ENCODE results near the gene GNG13.
"Not testable (repeated sequence)": the region's sequence is repeated elsewhere in the genome, so short reads cannot be mapped to it uniquely, and the experiment has no call there.

GNG13 gene

GRCh38 chr16:766820-767640, 33.5 kb downstream of the GNG13 start:
- Histone ChIP-seq H3K4me3 (no peak overlapping the region), H3K27ac (no peak overlapping the region)

DNA sequence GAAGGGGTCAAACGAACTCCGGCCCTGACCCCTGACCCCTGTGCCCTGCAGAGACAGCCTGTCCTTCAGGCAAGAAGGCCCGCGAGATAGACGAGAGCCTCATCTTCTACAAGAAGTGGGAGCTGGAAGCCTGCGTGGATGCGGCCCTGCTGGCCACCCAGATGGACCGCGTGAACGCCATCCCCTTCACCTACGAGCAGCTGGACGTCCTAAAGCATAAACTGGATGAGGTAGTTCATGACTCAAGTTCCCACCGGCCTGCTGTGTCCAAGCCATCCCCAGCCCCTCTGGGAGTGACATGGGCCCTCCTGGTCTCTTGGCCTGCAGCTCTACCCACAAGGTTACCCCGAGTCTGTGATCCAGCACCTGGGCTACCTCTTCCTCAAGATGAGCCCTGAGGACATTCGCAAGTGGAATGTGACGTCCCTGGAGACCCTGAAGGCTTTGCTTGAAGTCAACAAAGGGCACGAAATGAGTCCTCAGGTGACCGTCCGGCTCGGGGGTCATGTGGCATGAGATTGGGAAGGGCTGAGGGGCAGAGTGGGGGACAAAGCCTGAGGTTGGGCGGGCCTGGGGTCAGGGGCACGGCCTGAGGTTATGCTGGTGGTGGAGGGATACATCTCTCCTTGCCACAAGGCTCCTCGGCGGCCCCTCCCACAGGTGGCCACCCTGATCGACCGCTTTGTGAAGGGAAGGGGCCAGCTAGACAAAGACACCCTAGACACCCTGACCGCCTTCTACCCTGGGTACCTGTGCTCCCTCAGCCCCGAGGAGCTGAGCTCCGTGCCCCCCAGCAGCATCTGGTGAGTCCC, 34.3 kb downstream of the GNG13 start:
- no peak overlapping the region for H3K27ac ChIP-seq
- no peak overlapping the region for H3K4me3 ChIP-seq

- no peak overlapping the region for H3K27ac ChIP-seq
Observed at GRCh38 chr16:765488-765865, 35.1 kb downstream of the GNG13 start.

GRCh38 chr16:764848-765487, 35.6 kb downstream of the GNG13 start:
- Histone ChIP-seq H3K4me3 (no peak overlapping the region), H3K27ac (no peak overlapping the region)

More at GRCh38 chr16:765488-765865, 35.1 kb downstream of the GNG13 start:
- no peak overlapping the region for H3K4me3 ChIP-seq

- Histone ChIP-seq H3K27ac (no peak overlapping the region), H3K4me3 (no peak overlapping the region)
Observed at GRCh38 chr16:764184-764750, 36.3 kb downstream of the GNG13 start.

- Histone ChIP-seq H3K27ac (no peak overlapping the region), H3K4me3 (no peak overlapping the region)
Observed at GRCh38 chr16:763369-764183, 37.0 kb downstream of the GNG13 start.

DNA sequence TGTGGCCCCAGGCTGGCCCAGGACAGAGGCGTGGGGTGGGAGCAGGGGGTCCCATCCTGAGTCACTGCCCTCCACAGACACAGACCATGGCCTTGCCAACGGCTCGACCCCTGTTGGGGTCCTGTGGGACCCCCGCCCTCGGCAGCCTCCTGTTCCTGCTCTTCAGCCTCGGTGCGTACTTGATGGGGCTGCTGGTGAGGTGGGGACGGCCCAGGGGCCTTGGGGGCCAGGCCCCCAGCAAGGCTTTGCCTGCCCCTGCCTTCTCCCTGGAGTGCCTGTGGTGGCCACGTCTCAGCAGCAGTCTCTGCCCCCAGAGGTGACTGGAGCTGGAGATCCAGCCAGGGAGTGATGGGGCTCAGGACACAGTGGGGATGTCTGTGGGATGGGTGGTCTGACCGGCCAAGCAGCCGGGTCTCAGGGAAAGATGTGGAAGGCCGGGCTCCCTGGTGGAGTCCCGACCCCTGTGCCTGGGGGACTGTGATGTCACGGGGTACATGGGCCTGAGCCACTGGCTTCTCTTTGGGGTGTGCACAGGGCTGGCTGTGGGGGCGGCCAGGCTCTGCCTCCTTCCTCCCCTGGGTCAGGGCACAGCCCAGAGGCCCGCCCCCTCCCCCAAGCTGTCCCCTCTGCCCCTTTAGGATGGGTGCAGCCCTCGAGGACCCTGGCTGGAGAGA, 37.8 kb downstream of the GNG13 start:
- Histone ChIP-seq H3K4me3 (no peak overlapping the region), H3K27ac (no peak overlapping the region)

DNA sequence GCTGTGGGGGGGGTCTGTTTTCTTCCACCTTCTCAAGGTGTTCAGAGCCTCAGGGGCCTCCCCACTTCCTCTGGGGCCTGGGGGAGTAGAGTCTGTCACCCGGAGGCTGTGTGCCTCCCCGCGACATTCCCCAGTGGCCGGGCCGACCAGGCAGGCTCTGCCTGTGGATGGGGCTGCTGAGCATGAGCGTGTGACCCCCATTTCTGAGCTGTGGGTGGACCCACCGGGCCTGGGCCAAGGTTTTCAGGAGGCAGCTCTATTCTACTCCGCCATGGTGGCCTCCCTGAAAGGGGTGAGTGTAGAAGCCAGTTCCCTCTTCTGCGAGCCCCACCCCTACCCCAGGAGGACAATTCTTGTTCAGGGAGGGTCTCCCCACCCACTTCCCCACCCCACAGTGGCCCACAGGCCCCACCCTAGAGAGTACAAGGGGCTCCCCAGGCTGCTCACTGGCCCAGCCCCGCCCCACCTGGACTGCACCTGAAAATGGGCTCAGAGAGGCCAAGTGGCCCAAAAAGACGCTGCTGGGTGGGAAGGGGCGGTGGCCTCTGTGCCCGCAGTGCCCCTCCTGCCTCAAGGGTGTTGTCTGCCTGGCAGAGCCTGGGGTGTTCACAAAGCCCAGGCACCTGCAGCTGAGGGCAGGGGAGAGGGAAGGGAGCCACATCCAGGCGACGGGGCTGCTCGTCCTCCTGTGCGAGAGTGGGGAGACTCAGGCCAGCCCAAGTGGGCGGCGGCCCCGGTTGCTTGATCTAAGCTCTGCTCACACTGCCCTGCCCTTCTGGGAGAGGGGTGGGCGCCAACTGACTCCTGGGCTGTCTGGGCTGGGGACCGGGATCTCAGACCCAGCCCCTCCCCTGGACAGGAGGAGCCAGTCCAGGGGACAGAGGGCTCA, 38.7 kb downstream of the GNG13 start:
- H3K27ac ChIP-seq: peak overlapping the region in 2 of 21 experiments; percentile 10 to 13
- no peak overlapping the region for H3K4me3 ChIP-seq

GRCh38 chr16:760545-761343, 39.8 kb downstream of the GNG13 start, which contains the start of gene MSLN:
TSS of gene MSLN (plus strand) at chr16:760734. CDS start at chr16:762681, 1,947 bp downstream.
- peak within 1 kb of the TSS in 1 of 21 experiments; percentile 44 for H3K27ac ChIP-seq
- H3K4me3 ChIP-seq: no peak within 1 kb of the TSS

DNA sequence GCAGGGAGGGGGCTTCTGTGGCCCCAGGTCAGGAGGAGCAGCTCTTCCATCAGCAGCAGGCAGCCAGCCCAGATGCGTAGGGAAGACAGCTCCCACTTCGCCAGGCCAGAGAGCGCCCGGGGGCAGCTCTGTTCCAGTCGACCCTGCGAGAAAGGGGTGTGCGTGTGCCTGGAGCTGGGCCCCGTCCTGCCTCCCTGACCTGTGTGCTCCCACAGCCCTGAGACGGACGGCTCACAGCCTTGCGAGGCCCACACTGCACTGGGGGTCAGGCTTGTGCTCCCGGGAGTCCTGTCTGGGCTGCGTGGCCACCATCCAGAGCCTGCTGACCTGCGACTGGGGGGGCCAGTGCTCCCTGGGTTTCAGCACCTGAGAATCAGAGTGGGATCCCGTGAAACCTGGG, 40.5 kb downstream of the GNG13 start:
- H3K27ac ChIP-seq: peak overlapping the region in 1 of 21 experiments; percentile 44
- H3K4me3 ChIP-seq: no peak overlapping the region

DNA sequence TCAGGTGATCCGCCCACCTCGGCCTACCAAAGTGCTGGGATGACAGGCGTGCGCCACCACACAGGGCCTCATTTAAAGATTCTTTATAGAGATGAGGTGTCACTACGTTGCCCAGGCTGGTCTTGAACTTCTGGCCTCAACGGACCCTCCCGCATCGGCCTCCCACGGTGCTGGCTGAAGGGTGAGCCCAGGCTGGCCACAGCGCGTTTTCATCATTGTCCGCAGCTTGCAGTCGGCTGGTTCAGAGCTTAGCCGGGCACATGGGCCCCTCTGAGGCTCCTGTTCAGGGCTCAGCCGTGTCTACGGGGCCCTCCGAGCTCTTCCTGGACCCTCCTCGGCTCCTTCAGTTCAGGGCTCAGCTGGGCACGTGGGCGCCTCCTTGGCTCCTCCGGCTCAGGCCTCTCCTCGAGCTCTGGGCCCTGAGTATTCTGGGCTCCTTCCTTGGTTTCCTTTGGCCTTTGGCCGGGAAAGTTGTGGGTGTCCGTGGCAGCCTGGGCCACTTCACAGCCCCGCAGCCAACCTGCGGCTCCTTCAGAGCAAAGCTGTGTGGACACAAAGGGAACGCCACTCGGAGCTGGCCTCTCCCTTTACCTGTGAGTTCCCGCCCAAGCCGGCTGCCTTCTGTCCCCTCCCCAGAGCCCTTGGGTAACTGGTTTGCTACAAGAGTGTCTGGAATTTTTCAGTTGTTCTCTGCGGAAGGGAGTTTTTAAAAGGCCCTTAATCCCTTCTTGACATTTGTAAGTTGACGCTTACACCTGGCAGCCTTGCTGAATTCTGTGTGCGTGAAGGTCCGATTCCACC, 41.2 kb downstream of the GNG13 start:
- H3K4me3 ChIP-seq: no peak overlapping the region
- peak overlapping the region in 1 of 21 experiments; percentile 44 for H3K27ac ChIP-seq

DNA sequence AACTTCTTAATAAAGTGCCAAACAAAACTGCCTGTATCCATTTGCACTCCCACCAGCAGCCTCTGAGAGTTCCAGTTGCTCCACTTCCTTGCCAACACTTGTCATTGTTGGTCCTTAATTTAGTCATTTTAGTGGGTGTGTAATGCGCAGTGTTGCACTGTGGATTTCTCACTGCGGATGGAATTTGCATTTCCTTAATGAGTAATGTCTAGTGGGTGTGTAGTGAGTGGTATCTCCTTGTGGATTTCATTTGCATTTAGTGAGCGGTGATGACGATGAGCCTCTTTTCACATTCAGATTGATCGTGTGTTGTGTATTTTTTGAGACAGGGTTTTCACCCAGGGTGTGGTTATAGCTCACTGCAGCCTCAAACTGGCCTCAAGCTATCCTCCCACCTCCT, 44.1 kb downstream of the GNG13 start:
- H3K4me3 ChIP-seq: no peak overlapping the region
- no peak overlapping the region for H3K27ac ChIP-seq

DNA sequence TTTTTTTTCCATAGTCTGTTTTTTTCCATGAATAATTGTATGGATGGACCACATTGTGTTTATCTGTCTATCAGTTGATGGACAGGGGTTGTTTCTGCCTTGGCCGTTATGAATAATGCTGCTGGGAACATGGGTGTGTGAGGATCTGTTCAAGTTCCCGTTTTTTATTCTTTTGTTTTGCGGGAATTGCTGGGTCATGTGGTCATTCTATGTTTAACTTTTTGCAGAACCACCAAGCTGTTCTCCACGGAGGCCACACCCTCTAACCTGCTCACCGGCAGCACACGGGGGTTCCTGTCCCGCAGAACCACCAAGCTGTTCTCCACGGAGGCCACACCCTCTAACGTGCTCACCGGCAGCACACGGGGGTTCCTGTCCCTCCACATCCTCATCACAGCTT, 45.9 kb downstream of the GNG13 start:
- H3K4me3 ChIP-seq: no peak overlapping the region
- H3K27ac ChIP-seq: no peak overlapping the region

DNA sequence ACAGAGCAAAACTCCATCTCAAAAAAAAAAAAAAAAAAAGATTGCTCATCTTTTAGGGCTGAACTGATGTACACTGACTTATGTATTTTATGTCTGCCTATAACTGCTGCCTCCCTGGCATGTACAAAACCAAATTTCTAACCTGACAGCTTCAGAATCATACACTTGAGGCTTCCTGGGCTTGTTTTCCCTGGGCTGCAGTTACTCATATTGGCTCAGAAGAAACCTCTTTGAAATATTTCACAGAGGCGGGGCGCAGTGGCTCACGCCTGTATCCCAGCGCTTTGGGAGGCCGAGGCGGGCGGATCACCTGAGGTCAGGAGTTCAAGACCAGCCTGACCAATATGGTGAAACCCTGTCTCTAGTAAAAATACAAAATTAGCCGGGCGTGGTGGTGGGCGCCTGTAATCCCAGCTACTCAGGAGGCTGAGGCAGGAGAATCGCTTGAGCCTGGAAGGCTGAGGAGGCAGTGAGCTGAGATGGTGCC, 46.4 kb downstream of the GNG13 start:
- not testable (repeated sequence) for H3K4me3 ChIP-seq
- peak overlapping the region in 1 of 21 experiments; percentile 14 for H3K27ac ChIP-seq

DNA sequence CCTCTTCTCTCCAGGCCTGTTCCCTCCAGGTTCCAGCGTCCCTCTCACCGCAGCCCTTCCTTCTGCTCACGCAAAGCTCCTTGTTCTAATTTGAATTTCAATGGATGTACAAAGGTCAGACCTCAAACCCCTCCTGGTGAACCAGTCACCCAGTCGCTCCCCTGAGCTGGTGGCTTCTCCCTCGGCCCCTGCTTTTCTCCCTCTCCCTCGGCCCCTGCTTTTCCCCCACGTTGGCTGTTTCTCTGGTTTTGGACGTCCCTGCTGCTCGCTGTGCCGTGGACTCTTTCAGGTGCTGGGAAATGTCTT, 48.6 kb downstream of the GNG13 start:
- Histone ChIP-seq H3K4me3 (no peak overlapping the region), H3K27ac (no peak overlapping the region)
